ENCODE measurements around the gene SNX5.

Gene SNX5

DNA sequence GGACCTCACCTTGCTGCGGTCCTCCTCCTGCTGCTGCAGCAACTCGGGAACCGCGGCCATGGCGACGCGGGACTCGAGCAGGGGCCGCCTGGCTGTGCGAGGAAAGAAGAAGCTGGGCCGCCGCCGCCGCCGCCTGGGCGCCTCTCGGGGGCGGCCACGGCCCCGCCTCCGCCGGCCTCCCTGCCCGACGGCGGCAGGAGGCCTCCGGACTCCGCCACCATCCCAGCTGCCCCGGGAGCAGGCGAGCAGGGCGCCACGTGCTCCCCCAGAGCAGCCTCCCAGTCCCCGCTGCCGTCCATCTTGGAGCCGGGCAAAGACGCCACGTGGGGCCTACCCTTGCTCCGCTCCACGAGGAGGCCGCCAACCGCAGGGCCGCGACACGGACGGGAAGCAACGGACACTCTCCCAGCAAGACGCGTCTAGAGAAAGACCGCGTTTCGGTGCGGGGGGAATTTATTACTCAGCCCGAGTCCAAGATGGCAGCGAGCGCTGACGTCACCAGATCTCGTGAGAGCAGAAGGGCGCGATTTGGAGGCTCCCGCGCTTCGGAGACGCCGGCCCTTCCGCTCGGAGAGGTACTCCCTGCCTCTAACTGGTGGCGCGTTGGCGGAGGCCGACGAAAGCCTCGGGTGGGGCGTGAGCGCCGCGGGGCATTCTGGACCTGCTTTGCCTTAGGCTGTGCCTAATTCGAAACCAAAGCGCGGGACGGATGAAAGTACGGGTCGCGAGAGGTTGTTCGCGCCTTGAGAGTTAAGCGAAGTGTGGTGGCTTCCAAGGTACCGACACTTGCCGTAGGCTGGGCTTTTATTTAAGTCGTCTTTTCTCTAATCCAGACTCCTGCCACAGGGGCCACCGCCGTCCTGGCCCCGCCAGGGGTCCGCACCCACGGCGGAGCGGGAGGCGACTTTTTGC is at the start of gene SNX5, which contains the start of gene MGME1:
TSS of gene SNX5 (minus strand) at position 429 of the 912 bp plus-strand sequence. CDS start at position 60, 369 bp downstream.
TSS of gene MGME1 (plus strand) at position 653 of the 912 bp plus-strand sequence. CDS start 842 bp downstream, outside the sequence.
- TF ChIP-seq, protein P1, sequence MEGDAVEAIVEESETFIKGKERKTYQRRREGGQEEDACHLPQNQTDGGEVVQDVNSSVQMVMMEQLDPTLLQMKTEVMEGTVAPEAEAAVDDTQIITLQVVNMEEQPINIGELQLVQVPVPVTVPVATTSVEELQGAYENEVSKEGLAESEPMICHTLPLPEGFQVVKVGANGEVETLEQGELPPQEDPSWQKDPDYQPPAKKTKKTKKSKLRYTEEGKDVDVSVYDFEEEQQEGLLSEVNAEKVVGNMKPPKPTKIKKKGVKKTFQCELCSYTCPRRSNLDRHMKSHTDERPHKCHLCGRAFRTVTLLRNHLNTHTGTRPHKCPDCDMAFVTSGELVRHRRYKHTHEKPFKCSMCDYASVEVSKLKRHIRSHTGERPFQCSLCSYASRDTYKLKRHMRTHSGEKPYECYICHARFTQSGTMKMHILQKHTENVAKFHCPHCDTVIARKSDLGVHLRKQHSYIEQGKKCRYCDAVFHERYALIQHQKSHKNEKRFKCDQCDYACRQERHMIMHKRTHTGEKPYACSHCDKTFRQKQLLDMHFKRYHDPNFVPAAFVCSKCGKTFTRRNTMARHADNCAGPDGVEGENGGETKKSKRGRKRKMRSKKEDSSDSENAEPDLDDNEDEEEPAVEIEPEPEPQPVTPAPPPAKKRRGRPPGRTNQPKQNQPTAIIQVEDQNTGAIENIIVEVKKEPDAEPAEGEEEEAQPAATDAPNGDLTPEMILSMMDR (IDR thresholded peaks at IDR 0.05; ENCODE audit: low read depth, low read length, missing control alignments): no peak
- peak within 1 kb of the TSS; percentile 98 for H3K27ac ChIP-seq
- H3K36me3 ChIP-seq (replicated peaks): peaks cover 2% of the 10 kb centered on the region
- peak within 1 kb of the TSS; percentile 95 for H3K4me3 ChIP-seq (ENCODE audit: low read depth, low read length)
- in situ Hi-C loops (cut with HindIII; ENCODE audit: low pct_ligation_motif_present, low sequenced_read_pairs): no loop called here
- DNase-seq: peak; percentile 100
- no peaks in the 10 kb centered on the region for H3K27me3 ChIP-seq (replicated peaks)

DNA sequence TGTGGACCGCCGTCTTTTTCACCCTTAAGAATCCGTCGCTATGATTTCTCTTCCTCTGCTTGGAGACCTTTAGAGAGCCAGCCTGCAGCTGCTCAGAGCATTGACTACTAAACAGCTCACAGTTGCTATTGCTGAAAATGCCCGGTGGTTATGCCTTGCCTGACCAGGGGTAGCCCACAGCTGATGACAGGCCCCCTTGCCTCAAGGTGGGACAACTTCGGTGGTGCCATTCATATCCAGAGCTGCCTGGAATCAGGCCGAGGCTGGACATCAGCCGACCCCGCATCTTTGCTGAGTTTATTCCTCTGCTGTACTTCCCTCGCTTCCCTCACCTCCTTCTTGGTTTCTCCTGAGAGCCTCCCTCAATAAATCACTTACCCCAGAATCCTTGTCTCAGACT is 49.5 kb upstream of the SNX5 start:
- TF ChIP-seq, protein P1 (IDR thresholded peaks at IDR 0.05; ENCODE audit: low read depth, low read length, missing control alignments): no peak
- H3K4me3 ChIP-seq (ENCODE audit: low read depth, low read length): no peak overlapping the region
- in situ Hi-C loops (cut with HindIII; ENCODE audit: low pct_ligation_motif_present, low sequenced_read_pairs): no loop called here
- DNase-seq: no peak
- H3K27me3 ChIP-seq (replicated peaks): no peaks in the 10 kb centered on the region
- no peaks in the 10 kb centered on the region for H3K36me3 ChIP-seq (replicated peaks)
- H3K27ac ChIP-seq: no peak overlapping the region

DNA sequence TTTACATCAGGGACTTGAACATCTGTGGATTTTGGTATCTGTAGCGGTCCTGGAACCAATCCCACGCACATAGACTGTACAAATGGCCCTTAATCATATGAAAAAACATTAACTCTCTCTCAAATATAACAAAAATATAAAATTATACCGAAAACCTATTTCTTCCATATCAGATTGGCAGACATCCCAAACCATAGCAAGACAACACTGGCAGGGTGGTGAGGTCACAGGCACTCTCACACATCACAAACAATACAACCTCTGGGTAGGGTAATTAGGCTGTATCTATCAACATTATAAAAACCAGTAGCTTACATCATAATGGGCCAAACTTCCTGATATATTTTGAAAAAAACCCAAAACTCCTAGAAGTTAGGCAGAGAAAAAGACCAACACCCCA is 48.2 kb upstream of the SNX5 start:
- Histone ChIP-seq H3K36me3 (replicated peaks) (no peaks in the 10 kb centered on the region), H3K27me3 (replicated peaks) (no peaks in the 10 kb centered on the region), H3K4me3 (ENCODE audit: low read depth, low read length) (no peak overlapping the region), H3K27ac (no peak overlapping the region)
- in situ Hi-C loops (cut with HindIII; ENCODE audit: low pct_ligation_motif_present, low sequenced_read_pairs): no loop called here
- no peak for DNase-seq
- TF ChIP-seq, protein P1 (IDR thresholded peaks at IDR 0.05; ENCODE audit: low read depth, low read length, missing control alignments): no peak

DNA sequence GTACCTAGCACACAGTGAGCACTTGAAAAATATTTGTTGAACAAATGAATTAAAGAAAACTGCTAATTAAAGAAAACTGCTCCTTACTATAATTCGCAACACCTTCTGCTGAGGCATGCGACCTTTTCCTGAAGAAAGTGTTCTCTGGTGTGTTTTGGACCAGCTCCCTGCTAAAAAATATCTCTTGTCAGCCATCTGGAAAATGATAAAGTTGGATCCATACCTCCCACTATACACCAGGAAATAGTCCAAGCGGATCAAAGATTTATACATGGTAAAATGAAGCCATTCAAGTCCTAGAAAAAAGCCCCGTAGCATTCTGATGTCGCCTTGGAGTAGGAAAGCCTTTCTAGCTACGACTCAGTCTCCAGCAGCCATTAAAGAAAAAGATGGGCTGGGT is 45.8 kb upstream of the SNX5 start:
- H3K27me3 ChIP-seq (replicated peaks): no peaks in the 10 kb centered on the region
- in situ Hi-C loops (cut with HindIII; ENCODE audit: low pct_ligation_motif_present, low sequenced_read_pairs): no loop called here
- H3K36me3 ChIP-seq (replicated peaks): no peaks in the 10 kb centered on the region
- DNase-seq: no peak
- TF ChIP-seq, protein P1 (IDR thresholded peaks at IDR 0.05; ENCODE audit: low read depth, low read length, missing control alignments): no peak
- no peak overlapping the region for H3K27ac ChIP-seq
- H3K4me3 ChIP-seq (ENCODE audit: low read depth, low read length): no peak overlapping the region

DNA sequence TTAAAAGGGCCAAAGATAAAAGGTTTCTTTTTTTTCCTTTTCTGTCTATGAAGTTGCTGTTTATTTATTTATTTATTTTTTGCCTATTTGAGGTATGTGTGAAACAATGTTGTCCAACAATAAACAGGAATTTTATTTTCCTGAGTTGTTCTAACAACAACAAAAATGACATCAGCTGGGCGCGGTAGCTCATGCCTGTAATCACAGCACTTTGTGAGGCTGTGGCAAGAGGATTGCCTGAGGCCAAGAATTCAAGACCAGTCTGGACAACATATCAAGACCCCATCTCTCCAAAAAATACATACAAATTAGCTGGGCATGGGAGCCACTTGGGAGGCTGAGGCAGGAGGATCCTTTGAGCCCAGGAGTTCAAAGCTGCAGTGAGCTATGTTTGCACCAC is 44.3 kb upstream of the SNX5 start:
- no peak for DNase-seq
- no peaks in the 10 kb centered on the region for H3K27me3 ChIP-seq (replicated peaks)
- H3K27ac ChIP-seq: no peak overlapping the region
- H3K4me3 ChIP-seq (ENCODE audit: low read depth, low read length): no peak overlapping the region
- in situ Hi-C loops (cut with HindIII; ENCODE audit: low pct_ligation_motif_present, low sequenced_read_pairs): no loop called here
- no peaks in the 10 kb centered on the region for H3K36me3 ChIP-seq (replicated peaks)
- TF ChIP-seq, protein P1 (IDR thresholded peaks at IDR 0.05; ENCODE audit: low read depth, low read length, missing control alignments): no peak

All from brain microvascular endothelial cell (primary cell).